HL-60/S4 treated with retinoic acid at 250 ng/mL for 4 days and 3 days (cell line): ENCODE data around the gene LIN54.
"Not testable (repeated sequence)": the region's sequence is repeated elsewhere in the genome, so short reads cannot be mapped to it uniquely, and the experiment has no call there.

ENCODE experiments used
- in situ Hi-C: fragments of 300-500 bp; cut with MboI; formaldehyde crosslinking; loops from 2 replicates; pipeline ENCODE4 v1.7.0; 2022; ENCODE audit warnings: low sequenced_read_pairs

LIN54 gene

DNA sequence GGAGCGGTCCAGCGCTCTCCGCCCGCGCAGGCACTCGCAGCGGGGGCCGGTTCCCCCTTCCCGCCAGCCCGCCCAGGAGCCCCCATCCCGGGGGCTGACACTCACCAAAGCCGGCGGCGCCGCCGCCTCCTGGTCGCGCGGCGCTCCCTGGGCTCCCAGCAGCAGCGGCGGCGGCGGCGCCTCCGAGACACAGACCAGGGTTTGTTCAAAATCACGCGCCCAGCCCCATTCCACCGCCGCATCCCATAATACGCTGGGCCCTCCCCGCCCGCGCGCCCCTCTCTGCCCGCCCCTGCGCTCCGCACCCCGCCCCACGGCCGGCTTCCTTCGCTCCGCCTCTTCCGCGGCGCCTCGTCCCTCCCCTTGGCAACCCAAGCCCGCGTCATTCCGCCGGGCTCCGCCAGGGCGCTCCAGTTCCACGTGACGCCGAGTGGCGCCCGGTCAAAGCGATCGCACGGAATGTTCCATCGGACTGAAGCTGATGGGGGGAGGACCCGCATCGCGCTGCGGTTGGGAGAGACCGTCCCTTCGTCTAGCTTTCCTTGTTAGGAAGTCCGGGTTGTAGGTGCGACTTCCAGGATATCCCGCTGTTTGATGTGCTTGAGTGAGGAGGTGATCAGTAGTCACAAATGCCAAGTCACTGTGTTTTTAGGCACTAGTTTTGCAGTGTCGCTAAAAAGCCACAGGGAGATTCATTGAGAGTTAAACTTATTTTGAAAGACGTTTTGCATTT lies 2.2 kb upstream of the LIN54 start:
- in situ Hi-C loops = no loop called here

DNA sequence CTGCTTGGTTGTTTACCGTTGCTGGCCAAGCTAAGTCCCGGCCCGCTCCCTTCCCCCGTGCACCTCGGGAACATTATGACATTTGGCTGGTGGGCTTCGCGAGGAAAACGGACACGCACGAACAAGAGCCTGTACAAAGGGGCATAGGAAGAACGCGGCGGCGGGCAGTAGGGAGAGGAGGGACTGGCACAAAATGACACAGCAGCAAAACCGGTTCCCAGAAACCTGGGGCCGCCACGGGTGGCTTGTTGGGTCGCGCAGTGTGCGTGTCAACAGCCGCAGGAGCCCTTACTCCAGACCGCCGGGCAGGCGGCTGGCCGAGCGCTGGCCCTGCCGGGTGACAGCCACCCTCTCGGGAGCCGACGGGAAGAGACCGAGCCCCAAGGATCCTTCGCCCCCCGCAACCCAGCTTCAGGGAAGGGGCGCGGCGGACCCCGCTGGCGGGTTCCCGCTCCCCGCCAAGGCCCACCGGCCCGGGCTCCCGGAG lies 1.6 kb upstream of the LIN54 start:
- in situ Hi-C loops = no loop called here

- in situ Hi-C loops = no loop called here
Measured at GRCh38 chr4:83011689-83012199, 1.1 kb upstream of the LIN54 start.

DNA sequence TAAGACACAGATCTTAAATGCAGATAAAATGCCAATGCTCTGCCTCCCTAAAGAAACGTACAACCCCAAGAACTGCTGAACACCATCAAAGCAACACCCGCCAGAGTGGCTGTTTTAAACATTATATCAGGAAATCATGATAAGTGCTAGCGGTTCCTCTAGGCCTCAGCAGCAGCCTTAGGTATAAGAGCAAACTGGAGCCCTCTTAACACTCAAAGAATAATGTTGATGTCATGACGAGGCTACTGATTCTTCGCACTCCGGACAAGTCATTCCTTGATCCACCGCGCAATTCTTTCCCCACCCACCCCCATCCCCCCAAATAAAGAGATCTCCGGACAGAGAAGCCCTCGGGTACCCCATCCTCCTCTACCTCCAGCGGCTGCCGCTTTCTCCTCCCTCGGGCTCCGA lies 507 bp downstream of the LIN54 start:
- in situ Hi-C loops = no loop called here

DNA sequence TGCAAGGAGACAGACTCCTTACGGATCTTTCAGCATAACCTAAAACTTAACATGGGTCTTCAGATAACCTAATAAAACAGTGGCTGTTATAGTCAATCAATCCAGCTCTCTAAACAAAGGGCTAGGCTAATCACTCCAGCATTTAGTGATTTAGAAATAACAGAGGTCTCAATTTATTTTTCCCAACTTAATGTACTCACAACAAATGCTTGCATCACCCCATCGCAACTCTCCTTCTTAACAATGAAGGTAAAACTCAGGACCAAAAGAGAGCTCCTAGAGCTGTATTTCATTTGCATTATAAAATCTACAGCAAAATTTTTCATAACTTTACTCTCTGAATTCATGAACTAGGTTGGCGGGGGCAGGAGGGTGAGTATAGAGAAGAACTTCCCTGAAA lies 1.1 kb downstream of the LIN54 start:
- in situ Hi-C loops = no loop called here

- in situ Hi-C loops = not testable (repeated sequence)
Measured at GRCh38 chr4:83003044-83003791, 7.4 kb downstream of the LIN54 start.

- in situ Hi-C loops = no loop called here
Measured at GRCh38 chr4:83002329-83002728, 8.3 kb downstream of the LIN54 start.

GRCh38 chr4:82998898-82999297 lies 11.7 kb downstream of the LIN54 start:
- in situ Hi-C loops = no loop called here

GRCh38 chr4:82994834-82995233 lies 15.8 kb downstream of the LIN54 start:
- in situ Hi-C loops = no loop called here

DNA sequence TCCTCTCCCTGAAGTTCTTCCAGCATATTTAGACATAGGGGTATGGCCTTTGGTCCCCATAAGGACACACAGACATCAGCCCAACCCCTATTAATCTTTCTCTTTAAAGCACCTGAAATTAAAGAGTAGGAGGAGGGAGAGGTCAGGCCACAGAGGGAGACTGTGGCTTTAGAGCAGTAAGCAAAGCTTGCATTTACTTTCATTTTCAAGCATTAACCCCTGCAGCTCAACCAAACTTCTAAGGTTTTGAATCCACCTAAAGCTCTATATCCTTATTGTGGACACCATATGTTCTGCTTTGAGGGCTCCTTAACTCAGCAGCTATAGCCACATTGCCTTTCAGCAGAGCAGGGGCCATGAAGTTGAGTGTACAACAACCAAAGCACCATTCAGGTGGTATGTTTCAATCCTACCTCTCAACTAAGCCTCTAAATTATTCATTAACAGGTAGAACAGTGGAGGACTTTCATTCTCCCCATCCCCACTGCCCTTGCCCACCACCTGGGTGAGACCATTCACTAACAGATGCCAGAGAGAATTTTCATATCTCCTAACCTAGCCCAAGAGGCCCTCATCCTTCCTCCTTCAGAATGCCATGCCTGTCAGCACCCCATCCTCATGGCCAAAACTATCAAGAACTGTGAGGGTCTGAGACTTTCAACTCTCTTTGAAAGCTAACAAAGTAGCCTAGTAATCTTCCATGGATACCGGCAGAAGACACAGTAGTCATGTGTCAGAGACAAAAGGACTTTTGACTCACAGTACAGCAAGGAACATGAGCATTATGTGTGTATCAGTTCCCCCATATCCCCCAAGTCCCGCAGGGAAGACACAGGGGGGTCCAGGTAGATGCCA lies 20.8 kb downstream of the LIN54 start:
- in situ Hi-C loops = no loop called here

DNA sequence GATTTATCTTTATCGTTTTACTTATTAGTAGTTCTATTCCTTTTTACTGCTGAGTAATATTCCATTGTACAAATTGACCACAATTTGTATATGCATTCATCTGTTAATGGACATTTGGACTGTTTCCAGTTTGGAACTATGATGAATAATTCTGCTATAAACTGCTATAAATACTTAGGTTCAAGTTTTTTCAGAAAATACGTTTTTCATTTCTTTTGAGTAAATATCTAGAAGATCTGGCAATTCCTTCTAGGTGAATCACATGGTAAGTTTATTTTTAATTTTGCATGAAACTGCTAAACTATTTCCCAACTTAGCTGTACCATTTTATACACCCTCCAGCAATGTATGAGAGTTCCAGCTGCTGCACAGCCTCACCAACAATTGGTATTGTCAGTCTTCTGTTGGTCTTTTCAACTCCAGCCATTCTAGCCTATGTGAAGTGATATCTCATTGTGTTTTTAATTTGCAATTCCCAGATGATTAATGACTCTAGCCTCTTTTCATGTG lies 22.2 kb downstream of the LIN54 start:
- in situ Hi-C loops = no loop called here

GRCh38 chr4:82987519-82987918 lies 23.1 kb downstream of the LIN54 start:
- in situ Hi-C loops = not testable (repeated sequence)

- in situ Hi-C loops = no loop called here
Measured at GRCh38 chr4:82984459-82984858, 26.2 kb downstream of the LIN54 start.

- in situ Hi-C loops = no loop called here
Measured at GRCh38 chr4:82983444-82983843, 27.2 kb downstream of the LIN54 start.

DNA sequence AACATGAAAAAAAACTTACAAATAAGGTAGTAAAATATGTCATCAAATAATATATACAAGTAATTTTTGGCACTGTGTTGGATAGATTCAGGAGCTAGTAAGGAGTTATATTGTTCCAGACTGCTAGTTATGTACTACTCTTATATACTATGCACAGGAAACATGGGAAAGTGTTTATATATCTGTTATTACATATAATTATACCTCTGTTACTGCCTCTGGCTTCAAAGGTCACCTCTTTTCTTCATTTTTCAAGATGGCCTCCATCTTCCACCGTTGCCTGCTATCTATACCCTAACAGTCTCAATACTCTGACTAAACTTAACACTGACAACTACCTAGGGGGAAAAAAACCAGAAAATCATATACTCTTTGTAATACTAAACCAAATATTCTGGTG lies 29.5 kb downstream of the LIN54 start:
- in situ Hi-C loops = no loop called here

- in situ Hi-C loops = no loop called here
Measured at GRCh38 chr4:82975792-82976191, 34.8 kb downstream of the LIN54 start.

- in situ Hi-C loops = no loop called here
Measured at GRCh38 chr4:82969414-82969813, 41.2 kb downstream of the LIN54 start.

DNA sequence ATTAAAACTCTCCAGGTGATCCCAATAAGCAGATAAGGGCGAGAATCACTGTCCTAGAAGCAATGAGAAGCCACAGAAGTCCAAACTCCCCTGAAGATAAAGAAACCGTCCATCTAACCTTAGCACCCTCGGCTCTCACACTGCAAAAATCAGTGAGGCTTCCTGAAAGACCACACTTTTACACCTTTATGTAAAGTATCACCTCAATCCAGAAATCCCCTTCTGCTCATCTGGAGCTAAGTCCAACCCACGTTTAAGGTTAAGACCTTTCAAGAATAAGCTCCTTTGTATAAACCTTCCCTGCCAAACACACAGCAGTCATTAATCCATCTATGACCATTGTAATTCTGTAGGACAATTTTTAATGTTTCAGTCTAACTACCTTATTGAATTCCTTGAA lies 41.7 kb downstream of the LIN54 start:
- in situ Hi-C loops = no loop called here

DNA sequence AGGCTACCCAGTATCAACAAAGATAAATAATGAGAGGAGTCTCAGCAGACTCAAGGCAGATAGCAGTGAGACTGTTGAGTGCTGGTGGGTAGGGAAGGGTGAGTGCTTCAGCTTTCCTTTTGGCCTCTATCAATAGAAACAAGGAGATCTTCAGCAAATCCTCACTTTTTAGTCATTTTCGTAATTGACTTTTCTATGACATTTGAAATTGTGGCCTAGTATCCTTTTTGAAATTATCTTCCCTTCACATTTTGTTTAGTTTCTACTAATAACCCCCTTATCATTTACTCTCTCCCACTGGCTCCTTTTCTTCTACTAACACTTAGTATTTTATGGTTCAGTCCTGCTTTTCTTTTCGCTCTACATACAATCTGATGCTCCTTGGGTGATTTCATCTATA lies 44.9 kb downstream of the LIN54 start:
- in situ Hi-C loops = no loop called here

DNA sequence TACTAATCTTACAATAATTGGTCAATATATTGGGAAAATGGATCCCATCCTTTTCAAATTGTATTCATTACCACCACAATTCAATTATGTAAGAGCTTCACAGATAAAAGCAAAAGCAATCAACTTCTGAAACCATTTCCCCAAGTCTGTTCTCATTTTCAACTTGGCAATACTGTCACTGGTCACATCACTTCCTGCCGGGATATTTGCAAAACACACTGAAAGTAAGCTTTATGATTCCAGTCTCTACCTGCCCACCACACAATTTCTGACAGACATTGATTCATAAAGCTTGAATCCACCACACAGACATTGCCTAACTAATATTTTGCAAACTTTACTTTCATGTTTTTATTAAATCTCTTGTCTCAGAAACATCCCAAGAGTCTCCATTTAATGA lies 53.6 kb downstream of the LIN54 start:
- in situ Hi-C loops = no loop called here

- in situ Hi-C loops = no loop called here
Measured at GRCh38 chr4:82954212-82954611, 56.4 kb downstream of the LIN54 start.
